ENCODE measurements around the gene GJC3.
"Not testable (repeated sequence)": the region's sequence is repeated elsewhere in the genome, so short reads cannot be mapped to it uniquely, and the experiment has no call there.

GJC3 gene

GRCh38 chr7:99928994-99929729 is at the start of gene GJC3:
Gene GJC3 (minus strand): TSS chr7:99929620. CDS start chr7:99929620, 0 bp downstream.
- peak; percentile 57 for DNase-seq

GRCh38 chr7:99976626-99977025 is 47.2 kb upstream of the GJC3 start:
- DNase-seq, result no peak

GRCh38 chr7:99975782-99976521 is 46.5 kb upstream of the GJC3 start, which contains the start of gene AZGP1:
Gene AZGP1 (minus strand): TSS chr7:99976031. CDS start chr7:99976020, 11 bp downstream.
- DNase-seq, result no peak

GRCh38 chr7:99974681-99975080 is 45.3 kb upstream of the GJC3 start:
- no peak for DNase-seq

- DNase-seq, result not testable (repeated sequence)
Measured at GRCh38 chr7:99973817-99974216, 44.4 kb upstream of the GJC3 start.

GRCh38 chr7:99971242-99971641 is 41.8 kb upstream of the GJC3 start:
- no peak for DNase-seq

GRCh38 chr7:99969813-99970212 is 40.4 kb upstream of the GJC3 start:
- not testable (repeated sequence) for DNase-seq

- no peak for DNase-seq
Measured at GRCh38 chr7:99969298-99969697, 39.9 kb upstream of the GJC3 start.

- DNase-seq, result no peak
Measured at GRCh38 chr7:99958564-99959227, 29.3 kb upstream of the GJC3 start.

GRCh38 chr7:99955247-99955646 is 25.8 kb upstream of the GJC3 start:
- DNase-seq, result no peak

- not testable (repeated sequence) for DNase-seq
Measured at GRCh38 chr7:99954643-99955042, 25.2 kb upstream of the GJC3 start.

- DNase-seq, result no peak
Measured at GRCh38 chr7:99953649-99954048, 24.2 kb upstream of the GJC3 start.

- not testable (repeated sequence) for DNase-seq
Measured at GRCh38 chr7:99952649-99953048, 23.2 kb upstream of the GJC3 start.

GRCh38 chr7:99950819-99951218 is 21.4 kb upstream of the GJC3 start:
- not testable (repeated sequence) for DNase-seq

GRCh38 chr7:99949645-99950228 is 20.3 kb upstream of the GJC3 start:
- DNase-seq, result no peak

GRCh38 chr7:99947608-99948007 is 18.2 kb upstream of the GJC3 start:
- no peak for DNase-seq

- no peak for DNase-seq
Measured at GRCh38 chr7:99944497-99945070, 15.2 kb upstream of the GJC3 start.

GRCh38 chr7:99943641-99944496 is 14.4 kb upstream of the GJC3 start:
- DNase-seq, result peak; percentile 47

GRCh38 chr7:99938296-99938695 is 8.9 kb upstream of the GJC3 start:
- DNase-seq, result no peak

GRCh38 chr7:99935009-99935408 is 5.6 kb upstream of the GJC3 start:
- DNase-seq, result not testable (repeated sequence)

- DNase-seq, result no peak
Measured at GRCh38 chr7:99930376-99930775, 956 bp upstream of the GJC3 start.

GRCh38 chr7:99929730-99930053 is 272 bp upstream of the GJC3 start:
- DNase-seq, result no peak
